ENCODE measurements around the gene KRT2.
A peak's percentile ranks its signal among the peaks of the same experiment; 100 is the strongest.

The KRT2 gene

DNA sequence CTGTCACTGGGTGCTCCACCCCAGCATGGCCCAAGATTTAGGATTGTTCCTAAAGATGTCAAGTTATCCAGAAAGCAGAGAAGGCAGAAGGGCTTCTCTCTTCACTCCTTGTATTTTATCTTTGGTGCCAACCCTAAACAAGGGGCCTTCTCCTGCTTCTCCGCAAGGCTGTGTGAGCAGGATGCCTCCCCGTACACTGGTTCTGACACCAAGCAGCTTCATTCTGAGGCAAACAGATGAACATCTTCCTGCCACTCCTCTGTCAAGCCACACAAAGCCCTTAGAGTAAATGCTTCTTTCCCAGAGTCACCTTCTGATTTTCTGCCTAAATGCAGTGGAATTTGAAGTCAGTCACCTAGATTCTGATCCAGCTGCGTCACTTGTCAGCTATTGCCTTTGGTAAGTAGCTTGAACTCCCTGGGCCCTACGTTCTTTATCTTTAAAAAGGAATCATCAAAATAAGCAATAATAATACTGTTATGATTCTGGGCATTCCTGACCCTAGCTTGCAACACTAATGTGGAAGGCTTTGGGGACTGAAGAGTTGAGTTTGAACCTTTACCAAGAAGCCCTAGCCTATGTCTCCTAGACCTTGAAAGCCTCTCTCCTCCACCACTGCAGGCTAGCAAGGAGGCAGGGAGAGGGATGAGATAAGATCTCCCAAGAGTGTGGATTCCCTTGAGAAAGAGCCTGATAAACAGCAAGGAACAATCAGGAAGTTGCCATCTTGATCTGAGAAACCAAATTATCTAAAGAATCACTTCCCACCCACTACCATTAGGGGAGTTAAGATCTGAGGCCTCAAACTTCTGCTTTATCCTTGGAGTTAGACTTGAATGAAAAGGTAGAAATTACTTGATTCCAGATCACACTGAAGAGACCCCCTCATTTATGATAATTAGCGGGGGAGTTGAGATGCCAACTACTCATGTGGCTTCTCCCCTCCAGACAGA lies 39.3 kb downstream of the KRT2 start:
- Mint-ChIP-seq H3K27me3 (ENCODE audit: low read depth, poor library complexity) (peaks cover 27% of the 10 kb centered on the region), H3K9me3 (no peaks in the 10 kb centered on the region), H3K4me3 (no peak overlapping the region), H3K36me3 (ENCODE audit: low read depth) (no peaks in the 10 kb centered on the region), H3K27ac (no peak overlapping the region), H3K4me1 (no peaks in the 10 kb centered on the region)
- no peak for DNase-seq
- no peak for TF ChIP-seq CTCF (IDR thresholded peaks at IDR 0.05)

- no peak overlapping the region for H3K27ac Mint-ChIP-seq
Measured at GRCh38 chr12:52611080-52611468, 40.9 kb downstream of the KRT2 start.

GRCh38 chr12:52608826-52609630 lies 43.0 kb downstream of the KRT2 start:
- Mint-ChIP-seq H3K27me3 (ENCODE audit: low read depth, poor library complexity) (peaks cover 17% of the 10 kb centered on the region), H3K36me3 (ENCODE audit: low read depth) (no peaks in the 10 kb centered on the region), H3K27ac (peak overlapping the region; percentile 11), H3K4me3 (no peak overlapping the region), H3K9me3 (no peaks in the 10 kb centered on the region), H3K4me1 (no peaks in the 10 kb centered on the region)
- no peak for DNase-seq
- no peak for TF ChIP-seq CTCF (IDR thresholded peaks at IDR 0.05)

More at GRCh38 chr12:52611080-52611468, 40.9 kb downstream of the KRT2 start:
- H3K4me1 Mint-ChIP-seq, result no peaks in the 10 kb centered on the region
- peaks cover 21% of the 10 kb centered on the region for H3K27me3 Mint-ChIP-seq (ENCODE audit: low read depth, poor library complexity)
- no peaks in the 10 kb centered on the region for H3K36me3 Mint-ChIP-seq (ENCODE audit: low read depth)
- DNase-seq, result no peak
- H3K4me3 Mint-ChIP-seq, result no peak overlapping the region
- H3K9me3 Mint-ChIP-seq, result no peaks in the 10 kb centered on the region
- no peak for TF ChIP-seq CTCF (IDR thresholded peaks at IDR 0.05)

DNA sequence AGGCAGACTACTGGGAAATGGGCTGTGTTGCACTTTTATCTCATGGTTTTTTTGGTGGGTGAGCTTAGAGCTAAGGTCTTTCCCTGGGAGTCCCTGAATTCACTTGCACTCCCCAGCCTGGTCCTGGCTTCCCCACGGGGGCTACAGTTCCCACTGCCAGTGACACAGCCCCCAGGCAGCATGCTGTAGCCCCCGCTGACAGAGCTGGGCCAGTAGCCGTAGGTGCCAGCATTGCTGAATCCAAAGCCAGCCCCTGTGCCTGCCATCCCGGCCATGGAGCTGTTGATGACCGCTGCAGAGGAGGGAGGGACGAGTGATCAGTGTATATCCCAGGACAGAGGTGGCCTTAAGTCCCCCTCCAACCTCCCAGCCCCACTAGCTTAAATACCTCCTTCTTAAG lies 43.9 kb downstream of the KRT2 start:
- Mint-ChIP-seq H3K27me3 (ENCODE audit: low read depth, poor library complexity) (peaks cover 17% of the 10 kb centered on the region), H3K4me1 (peaks cover 6% of the 10 kb centered on the region), H3K36me3 (ENCODE audit: low read depth) (no peaks in the 10 kb centered on the region), H3K9me3 (no peaks in the 10 kb centered on the region), H3K27ac (no peak overlapping the region), H3K4me3 (no peak overlapping the region)
- no peak for TF ChIP-seq CTCF (IDR thresholded peaks at IDR 0.05)
- no peak for DNase-seq

- Mint-ChIP-seq H3K4me3 (no peak overlapping the region), H3K4me1 (peaks cover 12% of the 10 kb centered on the region), H3K27ac (no peak overlapping the region), H3K27me3 (ENCODE audit: low read depth, poor library complexity) (peaks cover 14% of the 10 kb centered on the region), H3K9me3 (no peaks in the 10 kb centered on the region), H3K36me3 (ENCODE audit: low read depth) (no peaks in the 10 kb centered on the region)
- no peak for DNase-seq
- TF ChIP-seq CTCF (IDR thresholded peaks at IDR 0.05), result no peak
Measured at GRCh38 chr12:52607314-52607713, 44.7 kb downstream of the KRT2 start.
